SK-MEL-5 (cell line): ENCODE data around the gene SEPTIN2. TPM values are rescaled to one million over a fixed set of nuclear protein-coding genes. Genes with fewer than 3 reads are reported as not detected.
"Not testable (repeated sequence)": the region's sequence is repeated elsewhere in the genome, so short reads cannot be mapped to it uniquely, and the experiment has no call there.

ENCODE experiments used
- DNase-seq: peaks from one replicate; pipeline ENCODE4 v3.0.0-alpha.2; 2016; ENCODE audit warnings: low read depth, low spot score
- in situ Hi-C: cut with HindIII; loops from 2 replicates; pipeline ENCODE4 v1.10.0; 2016; ENCODE audit warnings: low sequenced_read_pairs, high pct_unique_total_duplicates, low pct_unique_long_range_greater_than_20kb
- total RNA-seq: library from RNA; depleted of rRNA; stranded (reverse); fragments of >200 nt; shearing (Covaris generic); gene quantifications from 2 replicates; pipeline ENCODE4 v1.2.3, GENCODE V29; 2014

Gene SEPTIN2
- total RNA-seq, 1 experiment from 2014 or later = 268 TPM

- DNase-seq = no peak
- in situ Hi-C loops = no loop called here
These were observed 35.4 kb upstream of the SEPTIN2 start for GRCh38 chr2:241280291-241280690.

- in situ Hi-C loops = no loop called here
- DNase-seq = no peak
These were observed 33.2 kb upstream of the SEPTIN2 start for GRCh38 chr2:241282555-241282954.

GRCh38 chr2:241285596-241285995 is 30.1 kb upstream of the SEPTIN2 start:
- DNase-seq = no peak
- in situ Hi-C loops = no loop called here

- no peak for DNase-seq
- in situ Hi-C loops = no loop called here
These were observed 29.2 kb upstream of the SEPTIN2 start for GRCh38 chr2:241286348-241287090.

- in situ Hi-C loops = no loop called here
- no peak for DNase-seq
These were observed 27.3 kb upstream of the SEPTIN2 start for GRCh38 chr2:241288324-241288888.

- DNase-seq = no peak
- in situ Hi-C loops = no loop called here
These were observed 26.7 kb upstream of the SEPTIN2 start for GRCh38 chr2:241289053-241289452.

GRCh38 chr2:241289597-241289996 is 26.1 kb upstream of the SEPTIN2 start:
- in situ Hi-C loops = no loop called here

GRCh38 chr2:241291153-241291552 is 24.6 kb upstream of the SEPTIN2 start:
- DNase-seq = no peak
- in situ Hi-C loops = no loop called here

More at GRCh38 chr2:241289597-241289996, 26.1 kb upstream of the SEPTIN2 start:
- peak; percentile 35 for DNase-seq

GRCh38 chr2:241291977-241292376 is 23.7 kb upstream of the SEPTIN2 start:
- in situ Hi-C loops = no loop called here

GRCh38 chr2:241293378-241293797 is 22.3 kb upstream of the SEPTIN2 start:
- in situ Hi-C loops, DNase-seq: not testable (repeated sequence)

More at GRCh38 chr2:241291977-241292376, 23.7 kb upstream of the SEPTIN2 start:
- DNase-seq = no peak

- no peak for DNase-seq
- in situ Hi-C loops = no loop called here
These were observed 20.2 kb upstream of the SEPTIN2 start for GRCh38 chr2:241295326-241296095.

GRCh38 chr2:241296767-241297166 is 19.0 kb upstream of the SEPTIN2 start:
- DNase-seq = no peak
- in situ Hi-C loops = no loop called here

- DNase-seq = no peak
- in situ Hi-C loops = no loop called here
These were observed 17.1 kb upstream of the SEPTIN2 start for GRCh38 chr2:241298673-241299072.

- in situ Hi-C loops = no loop called here
- DNase-seq = no peak
These were observed 15.7 kb upstream of the SEPTIN2 start for GRCh38 chr2:241300000-241300399.

- in situ Hi-C loops = no loop called here
These were observed 13.6 kb upstream of the SEPTIN2 start for GRCh38 chr2:241302083-241302482.

GRCh38 chr2:241302759-241303651 is 12.7 kb upstream of the SEPTIN2 start:
- in situ Hi-C loops = no loop called here
- DNase-seq = no peak

More at GRCh38 chr2:241302083-241302482, 13.6 kb upstream of the SEPTIN2 start:
- no peak for DNase-seq

GRCh38 chr2:241304039-241304670 is 11.6 kb upstream of the SEPTIN2 start:
- no peak for DNase-seq
- in situ Hi-C loops = no loop called here
